Mammary epithelial cell (primary cell): ENCODE data around the gene ZFR.

Source experiments
- CTCF ChIP-seq, 2 donors: IDR thresholded peaks in 1 of 2; conservative IDR thresholded peaks in 1 of 2; 2 replicates each; pipeline ENCODE4 v1.5.1; 2011 to 2012; ENCODE audit warnings: inconsistent platforms in 2 of 2, low read length in 2 of 2, mild to moderate bottlenecking in 2 of 2, control low read depth in 1 of 2, low read depth in 1 of 2; ENCODE audit not compliant: insufficient read depth in 1 of 2; ENCODE audit errors: extremely low read depth in 1 of 2
- EZH2 ChIP-seq: IDR thresholded peaks from 2 replicates; pipeline ENCODE4 v1.6.1; 2012; ENCODE audit warnings: low read length, inconsistent platforms, borderline replicate concordance

- TF ChIP-seq EZH2 = no peak
- no peak for TF ChIP-seq CTCF (conservative IDR thresholded peaks at IDR 0.05 in 1 of 2, IDR thresholded peaks at IDR 0.05 in 1 of 2; ENCODE audit: extremely low read depth in 1 of 2, insufficient read depth in 1 of 2, low read depth in 1 of 2, low read length in 2 of 2)
Measured at GRCh38 chr5:32355686-32356085, 88.9 kb downstream of the ZFR start.
